B cell (primary cell): ENCODE results near the gene KEAP1. TPM values are rescaled to one million over a fixed set of nuclear protein-coding genes. Genes with fewer than 3 reads are reported as not detected.
"Not testable (repeated sequence)": the region's sequence is repeated elsewhere in the genome, so short reads cannot be mapped to it uniquely, and the experiment has no call there.

Experiments used
- ATAC-seq: fragments of 200-7000 bp; cut with Tn5 transposase; one replicate; pipeline ENCODE4 v1.10.0; 2021; ENCODE audit warnings: low read depth, mild to moderate bottlenecking, moderate number of reproducible peaks, moderate library complexity
- CTCF ChIA-PET: fragments of 350-600 bp; sonication (Branson Sonifier 250); formaldehyde crosslinking; loops from one replicate; lab custom pipeline; 2021; ENCODE audit warnings: antibody characterized with exemption, inconsistent platforms; lab: Charles Lee
- POLR2A ChIA-PET: fragments of 350-600 bp; sonication (Branson Sonifier 250); formaldehyde crosslinking; loops from one replicate; lab custom pipeline; 2021; ENCODE audit warnings: antibody characterized with exemption; lab: Charles Lee
- DNase-seq: peaks from one replicate; pipeline ENCODE4 v3.0.0; 2013
- H2AFZ ChIP-seq: 2 replicates; pipeline ENCODE4 v1.6.1; 2012; ENCODE audit warnings: mild to moderate bottlenecking, low read depth, low read length; ENCODE audit not compliant: insufficient read depth, poor library complexity, severe bottlenecking
- H3K27ac ChIP-seq, 2 donors: 1 replicate in 1 of 2; 2 replicates in 1 of 2; pipeline ENCODE4 v1.5.1; 2012 to 2013; ENCODE audit warnings: low read length in 2 of 2, mild to moderate bottlenecking in 2 of 2, moderate library complexity in 1 of 2
- H3K27me3 ChIP-seq, 4 experiments: fragments of 200-600 bp in 1 of 4; sonication (generic) in 1 of 4; replicated peaks in 1 of 4; 1 replicate in 2 of 4; 2 replicates in 2 of 4; pipeline versions ENCODE4 v1.6.1 to v1.7.0; 2013 to 2016; ENCODE audit warnings: low read length in 3 of 4, mild to moderate bottlenecking in 2 of 4, mixed read lengths in 1 of 4, moderate library complexity in 1 of 4; ENCODE audit not compliant: insufficient read depth in 4 of 4, control insufficient read depth in 3 of 4; ENCODE audit errors: control extremely low read depth in 1 of 4
- H3K36me3 ChIP-seq, 2 experiments: replicated peaks in 1 of 2; 1 replicate in 1 of 2; 2 replicates in 1 of 2; pipeline versions ENCODE4 v1.6.1 to v1.7.1; 2013; ENCODE audit warnings: low read length in 1 of 2; ENCODE audit not compliant: insufficient read depth in 2 of 2, control insufficient read depth in 1 of 2; ENCODE audit errors: control extremely low read depth in 1 of 2, extremely low read depth in 1 of 2
- H3K4me1 ChIP-seq, 2 donors: fragments of 200-600 bp in 1 of 2; sonication (generic) in 1 of 2; 1 replicate in 1 of 2; 2 replicates in 1 of 2; pipeline versions ENCODE4 v1.5.1 to v1.6.1; 2013 to 2017; ENCODE audit warnings: low read length in 2 of 2; ENCODE audit not compliant: control insufficient read depth in 2 of 2, insufficient read depth in 2 of 2
- H3K4me2 ChIP-seq: replicated peaks from 2 replicates; pipeline ENCODE3; 2012; ENCODE audit warnings: mild to moderate bottlenecking, low read depth, low read length; ENCODE audit not compliant: poor library complexity, severe bottlenecking
- H3K4me3 ChIP-seq, 5 experiments: fragments of 200-600 bp in 1 of 5; sonication (generic) in 1 of 5; 1 replicate in 3 of 5; 2 replicates in 2 of 5; pipeline versions ENCODE4 v1.5.1 to v1.7.0; 2011 to 2016; ENCODE audit warnings: low read length in 4 of 5, mild to moderate bottlenecking in 4 of 5, low read depth in 2 of 5, control low read depth in 1 of 5, moderate library complexity in 1 of 5; ENCODE audit not compliant: insufficient read depth in 1 of 5; ENCODE audit errors: control extremely low read depth in 1 of 5, extremely low read depth in 1 of 5
- H3K79me2 ChIP-seq: fragments of 200-600 bp; sonication (generic); one replicate; pipeline ENCODE4 v1.6.0; 2016; ENCODE audit warnings: low read length; ENCODE audit not compliant: control insufficient read depth, insufficient read depth
- H3K9ac ChIP-seq: fragments of 200-600 bp; sonication (generic); 2 replicates; pipeline ENCODE4 v1.6.1; 2017; ENCODE audit warnings: mild to moderate bottlenecking, low read length, moderate library complexity
- H3K9me3 ChIP-seq, 3 donors: one replicate each; pipeline versions ENCODE4 v1.6.1 to v1.7.1; 2013; ENCODE audit warnings: low read length in 2 of 3; ENCODE audit not compliant: control insufficient read depth in 2 of 3, insufficient read depth in 1 of 3; ENCODE audit errors: control extremely low read depth in 1 of 3
- H4K20me1 ChIP-seq: 2 replicates; pipeline ENCODE4 v1.6.0; 2012; ENCODE audit warnings: mild to moderate bottlenecking, low read length; ENCODE audit not compliant: insufficient read depth, control insufficient read depth, poor library complexity, severe bottlenecking
- H3K27ac Mint-ChIP-seq: one replicate; pipeline ENCODE4 v1.8.0; 2021; ENCODE audit warnings: mixed read lengths
- H3K27me3 Mint-ChIP-seq: one replicate; pipeline ENCODE4 v1.8.0; 2021; ENCODE audit warnings: mixed read lengths
- H3K4me1 Mint-ChIP-seq: one replicate; pipeline ENCODE4 v1.8.0; 2021; ENCODE audit warnings: mixed read lengths
- H3K4me3 Mint-ChIP-seq: one replicate; pipeline ENCODE4 v1.8.0; 2021; ENCODE audit warnings: mixed read lengths
- H3K9me3 Mint-ChIP-seq: one replicate; pipeline ENCODE4 v1.8.0; 2022; ENCODE audit warnings: mixed read lengths; ENCODE audit not compliant: insufficient read depth
- CTCF ChIP-seq: fragments of 200-600 bp; IDR thresholded peaks from one replicate; pipeline ENCODE4 v1.8.0; 2022; ENCODE audit warnings: antibody characterized with exemption, mild to moderate bottlenecking
- EZH2 ChIP-seq: IDR thresholded peaks from 2 replicates; pipeline ENCODE4 v1.6.1; 2012; ENCODE audit warnings: borderline replicate concordance, low read depth, mild to moderate bottlenecking, moderate library complexity, low read length; ENCODE audit not compliant: insufficient read depth, poor library complexity, severe bottlenecking
- WGBS: methylation state at CpG from one replicate; pipeline ENCODE4 v1.1.5; 2013; ENCODE audit warnings: missing lambda C conversion rate; ENCODE audit not compliant: insufficient coverage; 5-methylcytosine and 5-hydroxymethylcytosine counted together
- intact Hi-C: fragments of 100-400 bp; cut with micrococcal nuclease; formaldehyde crosslinking; loops from one replicate; pipeline ENCODE4 v1.10.0; 2022
- polyA plus RNA-seq: library from polyadenylated mRNA; depleted of rRNA; stranded (reverse); fragments of >200 nt; gene quantifications from 2 replicates; pipeline ENCODE4 v1.2.3, GENCODE V29; 2012
- total RNA-seq, 2 donors: library from RNA; stranded (reverse); fragments of 120-200 nt in 1 of 2; gene quantifications; 1 replicate in 1 of 2; 2 replicates in 1 of 2; pipeline versions ENCODE4 v1.2.3 to v1.2.4, GENCODE V29; 2013 to 2022

The KEAP1 gene
- total and polyA plus RNA-seq, 2 donors (not counting 1 experiment from before 2014, with no cell fraction given), result 17.7 to 27.0 TPM

DNA sequence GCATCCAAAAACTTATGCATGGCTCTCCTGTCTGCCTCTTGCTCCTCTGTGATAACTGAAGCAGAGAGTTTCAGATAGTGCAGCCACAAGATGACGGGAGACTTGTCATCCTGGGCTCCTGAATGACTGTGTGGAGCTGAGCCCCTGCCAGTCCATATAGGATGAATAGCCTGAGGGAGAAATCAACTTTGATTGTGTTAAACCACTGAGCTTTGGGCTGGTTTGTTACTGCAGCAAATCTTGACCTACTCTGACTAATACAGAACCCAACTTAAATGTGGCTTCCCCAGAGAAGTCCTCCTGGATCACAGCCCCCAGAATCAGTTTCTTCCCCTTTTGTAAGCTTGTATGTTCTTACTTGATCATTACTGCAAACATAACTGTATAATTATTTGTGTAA lies 29.3 kb upstream of the KEAP1 start:
- intact Hi-C loops, result no loop called here
- Histone ChIP-seq H3K27me3 (peaks cover 0 to 4% (median 1%) of the 10 kb centered on the region in 4 experiments), H3K4me3 (no peak overlapping the region), H3K9me3 (no peaks in the 10 kb centered on the region), H3K27ac (no peak overlapping the region), H2AFZ (no peak overlapping the region), H4K20me1 (no peaks in the 10 kb centered on the region), H3K79me2 (no peaks in the 10 kb centered on the region), H3K4me1 (no peaks in the 10 kb centered on the region), H3K9ac (no peak overlapping the region), H3K4me2 (no peak overlapping the region), H3K36me3 (no peaks in the 10 kb centered on the region)
- WGBS, result 86% methylated on average over 1 of the region's 1 CpG
- POLR2A ChIA-PET, result no interaction called here
- H3K9me3 Mint-ChIP-seq, result no peaks in the 10 kb centered on the region
- TF ChIP-seq CTCF (no peak), EZH2 (no peak)
- peaks cover 7% of the 10 kb centered on the region for H3K27me3 Mint-ChIP-seq
- no peak overlapping the region for H3K4me3 Mint-ChIP-seq
- H3K4me1 Mint-ChIP-seq, result no peaks in the 10 kb centered on the region
- DNase-seq, result no peak
- CTCF ChIA-PET, result interaction anchor here (1.0 to 1.5 kb wide), 2 partner anchors 26 to 49 kb away, joined by 3 to 4 read pairs; no protein-coding TSS in a partner anchor
- no peak overlapping the region for H3K27ac Mint-ChIP-seq
- ATAC-seq, result no peak

- not testable (repeated sequence) for ATAC-seq
- ChIA-PET CTCF (interaction anchor here (0.6 to 1.8 kb wide), 2 partner anchors 15 to 116 kb away, joined by 3 to 5 read pairs; no protein-coding TSS in a partner anchor), POLR2A (interaction anchor here (0.7 kb wide), 1 partner anchor 78 kb away, joined by 3 read pairs; no protein-coding TSS in a partner anchor)
These were observed 23.7 kb upstream of the KEAP1 start for GRCh38 chr19:10526887-10527286.

More at GRCh38 chr19:10526887-10527286, 23.7 kb upstream of the KEAP1 start:
- H3K36me3 ChIP-seq, H3K27me3 ChIP-seq, H3K27me3 Mint-ChIP-seq, H3K4me3 Mint-ChIP-seq, H3K4me1 ChIP-seq, H3K27ac Mint-ChIP-seq, H3K79me2 ChIP-seq, H3K4me3 ChIP-seq, H3K4me2 ChIP-seq, intact Hi-C loops, H3K9me3 ChIP-seq, H4K20me1 ChIP-seq, H3K9ac ChIP-seq, DNase-seq, H3K4me1 Mint-ChIP-seq, H3K9me3 Mint-ChIP-seq, H3K27ac ChIP-seq, H2AFZ ChIP-seq: not testable (repeated sequence)
- 93% methylated on average over 2 of the region's 8 CpGs for WGBS
